ENCODE results near the gene LAMB4.

DNA sequence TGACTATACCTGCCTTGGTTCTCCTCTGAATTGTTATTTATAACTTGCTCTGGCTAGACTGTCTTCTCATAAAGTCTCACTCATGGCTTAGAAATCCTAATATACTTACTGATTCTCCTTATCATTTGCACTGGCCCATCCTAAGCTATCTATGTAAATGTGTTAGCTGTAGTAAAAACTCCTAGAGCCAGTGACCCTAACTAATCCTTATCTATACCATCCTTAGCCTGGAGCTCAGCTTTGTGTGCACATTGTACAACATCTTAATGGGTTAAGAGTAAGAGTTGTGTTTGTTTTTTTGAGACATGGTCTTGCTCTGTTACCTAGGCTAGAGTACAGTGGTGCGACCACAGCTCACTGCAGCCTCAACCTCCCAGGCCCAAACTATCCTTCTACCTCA is 40.8 kb downstream of the LAMB4 start:
- no peak for TF ChIP-seq POLR2A (IDR thresholded peaks at IDR 0.05; ENCODE audit: low read depth)
- TF ChIP-seq POLR2AphosphoS5 (IDR thresholded peaks at IDR 0.05) = no peak

Data from esophagus muscularis mucosa (tissue), 2 donors.